ENCODE data around the gene DCBLD1.
"Not testable (repeated sequence)": the region's sequence is repeated elsewhere in the genome, so short reads cannot be mapped to it uniquely, and the experiment has no call there.

Gene DCBLD1

GRCh38 chr6:117482240-117483003 is at the start of gene DCBLD1:
TSS of gene DCBLD1 (plus strand) at chr6:117482674. CDS start at chr6:117482782, 108 bp downstream.
- DNase-seq: peak; percentile 55

GRCh38 chr6:117440706-117441525 is 41.6 kb upstream of the DCBLD1 start:
- DNase-seq: no peak

GRCh38 chr6:117441824-117442264 is 40.6 kb upstream of the DCBLD1 start:
- no peak for DNase-seq

GRCh38 chr6:117442313-117442712 is 40.2 kb upstream of the DCBLD1 start:
- DNase-seq: not testable (repeated sequence)

GRCh38 chr6:117444600-117444999 is 37.9 kb upstream of the DCBLD1 start:
- no peak for DNase-seq

GRCh38 chr6:117446861-117447260 is 35.6 kb upstream of the DCBLD1 start:
- DNase-seq: no peak

GRCh38 chr6:117448011-117448410 is 34.5 kb upstream of the DCBLD1 start:
- DNase-seq: no peak

- DNase-seq: no peak
Measured at GRCh38 chr6:117448732-117449485, 33.6 kb upstream of the DCBLD1 start.

GRCh38 chr6:117449549-117450439 is 32.7 kb upstream of the DCBLD1 start:
- peak; percentile 33 for DNase-seq

- DNase-seq: no peak
Measured at GRCh38 chr6:117451671-117452070, 30.8 kb upstream of the DCBLD1 start.

GRCh38 chr6:117456250-117456649 is 26.2 kb upstream of the DCBLD1 start:
- no peak for DNase-seq

GRCh38 chr6:117456998-117457397 is 25.5 kb upstream of the DCBLD1 start:
- no peak for DNase-seq

- no peak for DNase-seq
Measured at GRCh38 chr6:117459204-117459944, 23.1 kb upstream of the DCBLD1 start.

- DNase-seq: no peak
Measured at GRCh38 chr6:117463762-117464665, 18.5 kb upstream of the DCBLD1 start.

GRCh38 chr6:117464700-117465099 is 17.8 kb upstream of the DCBLD1 start:
- no peak for DNase-seq

GRCh38 chr6:117465691-117466090 is 16.8 kb upstream of the DCBLD1 start:
- no peak for DNase-seq

- no peak for DNase-seq
Measured at GRCh38 chr6:117467876-117468275, 14.6 kb upstream of the DCBLD1 start.

- not testable (repeated sequence) for DNase-seq
Measured at GRCh38 chr6:117468527-117468926, 13.9 kb upstream of the DCBLD1 start.

GRCh38 chr6:117469356-117469755 is 13.1 kb upstream of the DCBLD1 start:
- DNase-seq: no peak

- no peak for DNase-seq
Measured at GRCh38 chr6:117469791-117470190, 12.7 kb upstream of the DCBLD1 start.

Data from CD4-positive, alpha-beta T cell treated with Interleukin-15 for 1 hour (primary cell).